Kidney epithelial cell (primary cell): ENCODE data around the gene PODXL2. TPM values are rescaled to one million over a fixed set of nuclear protein-coding genes. Genes with fewer than 3 reads are reported as not detected.

Experiments
- DNase-seq: peaks from one replicate; pipeline ENCODE4 v3.0.0-alpha.2; 2010; ENCODE audit warnings: low read depth
- H3K27me3 ChIP-seq: 2 replicates; pipeline ENCODE4 v1.6.0; 2011; ENCODE audit warnings: low read length; ENCODE audit not compliant: control insufficient read depth, insufficient read depth
- H3K36me3 ChIP-seq: 2 replicates; pipeline ENCODE4 v1.5.1; 2011; ENCODE audit warnings: low read length; ENCODE audit not compliant: control insufficient read depth, insufficient read depth
- H3K4me3 ChIP-seq: 2 replicates; pipeline ENCODE4 v1.5.1; 2011; ENCODE audit warnings: low read depth, mild to moderate bottlenecking, control low read depth, low read length
- CTCF ChIP-seq: IDR thresholded peaks from 2 replicates; pipeline ENCODE4 v1.5.1; 2011; ENCODE audit warnings: mild to moderate bottlenecking, moderate library complexity, low read length, control low read depth, inconsistent platforms; ENCODE audit not compliant: insufficient read depth, poor library complexity, severe bottlenecking
- total RNA-seq: library from RNA; depleted of rRNA; stranded (reverse); fragments of >200 nt; gene quantifications from 2 replicates; pipeline ENCODE4 v1.2.3, GENCODE V29; 2015

PODXL2 gene
- total RNA-seq, 1 donor from 2014 or later, result 69.5 TPM

GRCh38 chr3:127712881-127713771 is 84.1 kb downstream of the PODXL2 start:
- no peak overlapping the region for H3K4me3 ChIP-seq
- no peaks in the 10 kb centered on the region for H3K36me3 ChIP-seq
- no peak for DNase-seq
- TF ChIP-seq CTCF, result no peak
- H3K27me3 ChIP-seq, result no peaks in the 10 kb centered on the region

GRCh38 chr3:127714125-127714571 is 85.2 kb downstream of the PODXL2 start:
- TF ChIP-seq CTCF, result no peak
- Histone ChIP-seq H3K36me3 (no peaks in the 10 kb centered on the region), H3K4me3 (no peak overlapping the region), H3K27me3 (no peaks in the 10 kb centered on the region)
- no peak for DNase-seq

GRCh38 chr3:127714866-127715265 is 85.9 kb downstream of the PODXL2 start:
- Histone ChIP-seq H3K36me3 (no peaks in the 10 kb centered on the region), H3K27me3 (no peaks in the 10 kb centered on the region), H3K4me3 (no peak overlapping the region)
- no peak for DNase-seq
- no peak for TF ChIP-seq CTCF

GRCh38 chr3:127715532-127715931 is 86.5 kb downstream of the PODXL2 start:
- no peak for TF ChIP-seq CTCF
- DNase-seq, result no peak
- H3K36me3 ChIP-seq, result no peaks in the 10 kb centered on the region
- no peak overlapping the region for H3K4me3 ChIP-seq
- no peaks in the 10 kb centered on the region for H3K27me3 ChIP-seq

GRCh38 chr3:127716384-127716783 is 87.4 kb downstream of the PODXL2 start:
- Histone ChIP-seq H3K36me3 (no peaks in the 10 kb centered on the region), H3K27me3 (no peaks in the 10 kb centered on the region), H3K4me3 (no peak overlapping the region)
- TF ChIP-seq CTCF, result no peak
- no peak for DNase-seq
